GM12878 (cell line): Measurements from ENCODE around the gene DACT3. TPM values are rescaled to one million over a fixed set of nuclear protein-coding genes. Genes with fewer than 3 reads are reported as not detected.

Source experiments
- CBX5 ChIP-seq: sonication (generic); IDR thresholded peaks from 2 replicates; pipeline ENCODE4 v1.6.1; 2016; ENCODE audit warnings: low read depth, moderate library complexity, mild to moderate bottlenecking, inconsistent platforms
- CEBPB ChIP-seq, 2 experiments: fragments of 150-350 bp in 1 of 2; IDR thresholded peaks; 2 replicates each; pipeline ENCODE4 v1.6.1; 2012 to 2014; ENCODE audit warnings: low read depth in 2 of 2, low read length in 2 of 2, borderline replicate concordance in 1 of 2, inconsistent platforms in 1 of 2
- CHD2 ChIP-seq: IDR thresholded peaks from 2 replicates; pipeline ENCODE4 v1.6.1; 2011; ENCODE audit warnings: low read depth, low read length, improper control_type of control experiment, borderline replicate concordance
- E2F8 ChIP-seq: fragments of 450-650 bp; IDR thresholded peaks from 2 replicates; pipeline ENCODE4 v1.6.1; 2018; ENCODE audit warnings: mild to moderate bottlenecking, low read depth, moderate library complexity; ENCODE audit not compliant: partially characterized antibody
- EGR1 ChIP-seq, 2 experiments: IDR thresholded peaks; 1 replicate in 1 of 2; 2 replicates in 1 of 2; pipeline ENCODE4 v1.6.1; 2011 to 2012; ENCODE audit warnings: low read depth in 2 of 2, low read length in 2 of 2, borderline replicate concordance in 1 of 2, mild to moderate bottlenecking in 1 of 2, moderate library complexity in 1 of 2
- ETV6 ChIP-seq, 2 experiments: fragments of 450-650 bp in 1 of 2; IDR thresholded peaks in 1 of 2; conservative IDR thresholded peaks in 1 of 2; 2 replicates each; pipeline ENCODE4 v1.6.1; 2014; ENCODE audit warnings: antibody characterized with exemption in 1 of 2, borderline replicate concordance in 1 of 2, low read depth in 1 of 2, mild to moderate bottlenecking in 1 of 2, moderate library complexity in 1 of 2
- FOXK2 ChIP-seq: fragments of 450-650 bp; IDR thresholded peaks from 2 replicates; pipeline ENCODE4 v1.6.1; 2017; ENCODE audit warnings: mild to moderate bottlenecking, moderate library complexity
- FOXM1 ChIP-seq: IDR thresholded peaks from 2 replicates; pipeline ENCODE4 v1.6.1; 2012; ENCODE audit warnings: low read depth, mild to moderate bottlenecking, inconsistent platforms, low read length, moderate library complexity
- HSF1 ChIP-seq: fragments of 150-350 bp; IDR thresholded peaks from 2 replicates; pipeline ENCODE4 v1.6.1; 2014; ENCODE audit warnings: mild to moderate bottlenecking, low read depth, low read length
- KAT2A ChIP-seq: conservative IDR thresholded peaks from 2 replicates; pipeline ENCODE4 v1.6.1; 2011; ENCODE audit warnings: low read depth, low read length; ENCODE audit not compliant: control insufficient read depth
- MTA2 ChIP-seq: fragments of 450-650 bp; IDR thresholded peaks from 2 replicates; pipeline ENCODE4 v1.6.1; 2016; ENCODE audit warnings: low read depth, mild to moderate bottlenecking, moderate library complexity
- MYB ChIP-seq: fragments of 150-350 bp; IDR thresholded peaks from 2 replicates; pipeline ENCODE4 v1.6.1; 2014; ENCODE audit warnings: mild to moderate bottlenecking, low read depth, low read length, borderline replicate concordance
- NFXL1 ChIP-seq: fragments of 450-650 bp; IDR thresholded peaks from 2 replicates; pipeline ENCODE4 v1.6.1; 2017; ENCODE audit warnings: antibody characterized with exemption, mild to moderate bottlenecking, borderline replicate concordance
- RAD51 ChIP-seq: fragments of 450-650 bp; IDR thresholded peaks from 2 replicates; pipeline ENCODE4 v1.6.1; 2016; ENCODE audit warnings: moderate library complexity, mild to moderate bottlenecking, inconsistent platforms
- RELA ChIP-seq: fragments of 450-650 bp; IDR thresholded peaks from 2 replicates; pipeline ENCODE4 v1.8.0; 2014; ENCODE audit warnings: borderline replicate concordance; ENCODE audit not compliant: partially characterized antibody
- SMAD1 ChIP-seq: fragments of 450-650 bp; IDR thresholded peaks from 2 replicates; pipeline ENCODE4 v1.6.1; 2018; ENCODE audit warnings: mild to moderate bottlenecking, low read depth; ENCODE audit not compliant: partially characterized antibody
- SRF ChIP-seq, 2 experiments: IDR thresholded peaks; 2 replicates each; pipeline ENCODE4 v1.6.1; 2011; ENCODE audit warnings: low read depth in 2 of 2, low read length in 2 of 2, mild to moderate bottlenecking in 1 of 2, moderate library complexity in 1 of 2
- STAT3 ChIP-seq: IDR thresholded peaks from 2 replicates; pipeline ENCODE4 v1.6.1; 2011; ENCODE audit warnings: low read depth, low read length, improper control_type of control experiment
- SUZ12 ChIP-seq: fragments of 200-600 bp; sonication (generic); IDR thresholded peaks from one replicate; pipeline ENCODE4 v1.6.1; 2018; ENCODE audit warnings: antibody characterized with exemption, mild to moderate bottlenecking; ENCODE audit not compliant: unreplicated experiment
- USF1 ChIP-seq: IDR thresholded peaks from 2 replicates; pipeline ENCODE4 v1.6.1; 2011; ENCODE audit warnings: borderline replicate concordance, low read depth, mild to moderate bottlenecking, moderate library complexity, mixed read lengths, low read length; ENCODE audit not compliant: insufficient read depth; ENCODE audit errors: extremely low read length
- ZNF207 ChIP-seq: fragments of 450-650 bp; IDR thresholded peaks from 2 replicates; pipeline ENCODE4 v1.6.1; 2014; ENCODE audit warnings: antibody characterized with exemption, mild to moderate bottlenecking, borderline replicate concordance
- polyA plus RNA-seq, 11 experiments: library from polyadenylated mRNA; depleted of rRNA in 4 of 11; unstranded in 6 of 11; stranded (reverse) in 5 of 11; fragments of >200 nt; fragmentation: Nextera tagmentation in 4 of 11; fragmentation: Illumina TruSeq in 1 of 11; extraction: Ambion mirVana in 4 of 11; extraction: Trizol in 1 of 11; gene quantifications; 1 replicate in 1 of 11; 2 replicates in 10 of 11; pipeline versions ENCODE4 v1.2.1 to v1.2.3, GENCODE V29; 2011 to 2016; ENCODE audit warnings: inconsistent platforms in 2 of 11, missing spikeins in 2 of 11, low read depth in 1 of 11
- total RNA-seq, 4 experiments: library from RNA; depleted of rRNA in 3 of 4; stranded (reverse); fragments of >200 nt in 3 of 4; fragmentation: Illumina TruSeq in 1 of 4; extraction: Trizol in 1 of 4; gene quantifications; 2 replicates each; pipeline versions ENCODE4 v1.2.1 to v1.2.3, GENCODE V29; 2013 to 2021

The DACT3 gene
- total and polyA plus RNA-seq, 10 of the 15 experiments (the other 5 are each of a cell fraction or from before 2014, with no cell fraction given), result 0.05 to 2.5 (median 0.35) TPM; not detected in 1

GRCh38 chr19:46661020-46661731 is at the start of gene DACT3 (continued):
- TF ChIP-seq RELA (peak; percentile 46), CBX5 (no peak), SMAD1 (no peak), CHD2 (peak; percentile 76; the same call in 1 of the 2 replicates), FOXM1 (no peak), SRF (IDR thresholded peaks at IDR 0.05; ENCODE audit: low read depth in 2 of 2, low read length in 2 of 2) (0 out of 4 replicates have a peak, but pooled peaks of 1 of the 2 experiments have one; percentile 52), NFXL1 (no peak), HSF1 (no peak), EGR1 (IDR thresholded peaks at IDR 0.05; ENCODE audit: borderline replicate concordance in 1 of 2, low read depth in 2 of 2, low read length in 2 of 2) (0 out of 3 replicates have a peak, but pooled peaks of 1 of the 2 experiments have one; percentile 22), MTA2 (no peak), MYB (no peak), SUZ12 (no peak), STAT3 (no peak), ETV6 (conservative IDR thresholded peaks at IDR 0.05 in 1 of 2, IDR thresholded peaks at IDR 0.05 in 1 of 2; ENCODE audit: borderline replicate concordance in 1 of 2, low read depth in 1 of 2) (no peak), RAD51 (peak; percentile 93), USF1 (peak; percentile 70), FOXK2 (peak; percentile 75), KAT2A (no peak), ZNF207 (no peak), E2F8 (no peak), CEBPB (IDR thresholded peaks at IDR 0.05; ENCODE audit: borderline replicate concordance in 1 of 2, low read depth in 2 of 2, low read length in 2 of 2) (no peak)
